Peyer's patch (tissue), 4 donors: ENCODE measurements around the gene OR5B3. TPM values are rescaled to one million over a fixed set of nuclear protein-coding genes. Genes with fewer than 3 reads are reported as not detected.

Experiments used
- DNase-seq, 3 donors: peaks; one replicate each; pipeline ENCODE4 v3.0.0-alpha.2; 2017 to 2019
- H3K27ac ChIP-seq, 4 donors: fragments of 200-600 bp; sonication (generic); one replicate each; pipeline ENCODE4 v1.5.1; 2016 to 2019
- H3K27me3 ChIP-seq, 2 donors: fragments of 200-600 bp; sonication (generic); one replicate each; pipeline ENCODE4 v1.5.1; 2019
- H3K36me3 ChIP-seq, 3 donors: fragments of 200-600 bp; sonication (generic); one replicate each; pipeline ENCODE4 v1.5.1; 2016 to 2019
- H3K4me1 ChIP-seq, 4 donors: fragments of 200-600 bp; sonication (generic); one replicate each; pipeline ENCODE4 v1.5.1; 2016 to 2019
- H3K4me3 ChIP-seq, 4 donors: fragments of 200-600 bp; sonication (generic); 1 replicate in 3 of 4; 2 replicates in 1 of 4; pipeline ENCODE4 v1.5.1; 2016 to 2019; ENCODE audit warnings: mild to moderate bottlenecking in 1 of 4
- H3K9me3 ChIP-seq, 4 donors: fragments of 200-600 bp; sonication (generic); one replicate each; pipeline ENCODE4 v1.5.1; 2016 to 2019; ENCODE audit warnings: mild to moderate bottlenecking in 1 of 4
- CTCF ChIP-seq, 6 experiments: fragments of 450-650 bp in 4 of 6; fragments of 200-600 bp in 2 of 6; sonication (generic) in 1 of 6; IDR thresholded peaks; one replicate each; pipeline ENCODE4 v1.5.1; 2017 to 2019; ENCODE audit warnings: antibody characterized with exemption in 6 of 6, mild to moderate bottlenecking in 3 of 6, moderate library complexity in 1 of 6
- POLR2A ChIP-seq, 2 donors: fragments of 450-650 bp; IDR thresholded peaks; one replicate each; pipeline ENCODE4 v1.5.1; 2017; ENCODE audit warnings: antibody characterized with exemption in 2 of 2, mild to moderate bottlenecking in 2 of 2, moderate library complexity in 2 of 2
- total RNA-seq, 4 donors: library from RNA; depleted of rRNA; stranded (reverse); fragments of >200 nt; gene quantifications; one replicate each; pipeline ENCODE4 v1.1.0, GENCODE V29; 2016

The OR5B3 gene
- not detected for total RNA-seq

DNA sequence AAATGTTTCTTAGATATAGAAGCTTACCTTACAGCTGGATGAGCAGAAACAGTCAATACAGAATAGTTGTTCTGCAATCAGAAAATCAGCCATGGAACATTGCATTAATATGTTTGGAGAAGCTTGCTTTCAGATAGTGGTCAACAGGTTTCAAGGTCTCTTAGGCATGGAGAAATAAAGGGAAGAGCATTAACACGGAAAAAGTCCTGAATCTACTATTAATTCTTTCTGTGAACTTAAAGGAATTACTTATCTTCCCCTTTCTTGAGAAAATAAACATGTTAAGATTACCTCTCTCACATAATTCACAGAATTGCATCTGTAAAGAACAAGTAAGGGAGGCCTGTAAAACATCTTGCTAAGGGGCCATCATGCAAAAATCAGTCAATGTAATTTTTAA is at the start of gene OR5B3:
TSS of gene OR5B3 (minus strand) at position 101 of the 400 bp plus-strand sequence. CDS start 3,465 bp downstream, outside the sequence.
- no peaks in the 10 kb centered on the region for H3K27me3 ChIP-seq
- no peak for DNase-seq
- no peaks in the 10 kb centered on the region for H3K4me1 ChIP-seq
- TF ChIP-seq CTCF (IDR thresholded peaks at IDR 0.05) = no peak
- TF ChIP-seq POLR2A (IDR thresholded peaks at IDR 0.05) = no peak
- H3K27ac ChIP-seq = no peak within 1 kb of the TSS
- no peaks in the 10 kb centered on the region for H3K36me3 ChIP-seq
- H3K9me3 ChIP-seq = no peaks in the 10 kb centered on the region
- H3K4me3 ChIP-seq = no peak within 1 kb of the TSS

DNA sequence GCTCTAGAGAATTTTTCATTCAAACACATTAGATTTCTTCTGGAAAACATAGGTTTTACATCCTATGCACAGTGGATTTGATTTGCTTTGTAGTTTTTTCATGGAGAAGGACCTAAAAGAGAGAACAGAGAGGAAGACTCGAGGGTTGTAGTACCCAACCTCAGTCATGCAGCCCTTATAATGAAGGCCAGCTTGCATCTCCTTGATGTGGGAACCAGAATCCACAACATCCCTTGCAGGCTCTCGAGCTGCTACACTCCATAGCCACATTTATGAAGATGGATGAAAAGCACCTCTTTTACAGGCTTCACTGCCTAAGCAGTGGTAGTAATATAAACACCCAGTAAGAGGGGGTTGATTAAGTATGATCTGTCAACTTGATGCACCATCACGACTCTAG is 44.9 kb upstream of the OR5B3 start:
- Histone ChIP-seq H3K36me3 (no peaks in the 10 kb centered on the region), H3K4me1 (no peaks in the 10 kb centered on the region), H3K4me3 (no peak overlapping the region), H3K9me3 (no peaks in the 10 kb centered on the region), H3K27ac (no peak overlapping the region), H3K27me3 (no peaks in the 10 kb centered on the region)
- DNase-seq = no peak
- no peak for TF ChIP-seq CTCF (IDR thresholded peaks at IDR 0.05)
- TF ChIP-seq POLR2A (IDR thresholded peaks at IDR 0.05) = no peak

- TF ChIP-seq CTCF (IDR thresholded peaks at IDR 0.05) (no peak), POLR2A (IDR thresholded peaks at IDR 0.05) (no peak)
- DNase-seq = no peak
- Histone ChIP-seq H3K27ac (no peak overlapping the region), H3K9me3 (no peaks in the 10 kb centered on the region), H3K27me3 (no peaks in the 10 kb centered on the region), H3K36me3 (no peaks in the 10 kb centered on the region), H3K4me1 (no peaks in the 10 kb centered on the region), H3K4me3 (no peak overlapping the region)
Measured at GRCh38 chr11:58446294-58446693, 39.6 kb upstream of the OR5B3 start.

GRCh38 chr11:58444300-58444699 is 37.6 kb upstream of the OR5B3 start:
- no peaks in the 10 kb centered on the region for H3K4me1 ChIP-seq
- H3K27me3 ChIP-seq = no peaks in the 10 kb centered on the region
- DNase-seq = no peak
- TF ChIP-seq POLR2A (IDR thresholded peaks at IDR 0.05) (no peak), CTCF (IDR thresholded peaks at IDR 0.05) (no peak)
- no peak overlapping the region for H3K27ac ChIP-seq
- H3K4me3 ChIP-seq = no peak overlapping the region
- H3K36me3 ChIP-seq = no peaks in the 10 kb centered on the region
- no peaks in the 10 kb centered on the region for H3K9me3 ChIP-seq

GRCh38 chr11:58442136-58442535 is 35.5 kb upstream of the OR5B3 start, which contains the start of gene OR5B12:
Gene OR5B12, minus strand, starts transcription at chr11:58442236. Its CDS starts 2,085 bp downstream, at chr11:58440151.
- Histone ChIP-seq H3K4me3 (no peak within 1 kb of the TSS), H3K36me3 (no peaks in the 10 kb centered on the region), H3K27ac (no peak within 1 kb of the TSS), H3K4me1 (no peaks in the 10 kb centered on the region), H3K27me3 (no peaks in the 10 kb centered on the region), H3K9me3 (no peaks in the 10 kb centered on the region)
- TF ChIP-seq POLR2A (IDR thresholded peaks at IDR 0.05) (no peak), CTCF (IDR thresholded peaks at IDR 0.05) (no peak)
- DNase-seq = no peak

GRCh38 chr11:58438486-58438885 is 31.8 kb upstream of the OR5B3 start:
- no peak overlapping the region for H3K27ac ChIP-seq
- no peaks in the 10 kb centered on the region for H3K4me1 ChIP-seq
- no peak overlapping the region for H3K4me3 ChIP-seq
- no peaks in the 10 kb centered on the region for H3K36me3 ChIP-seq
- H3K27me3 ChIP-seq = no peaks in the 10 kb centered on the region
- H3K9me3 ChIP-seq = no peaks in the 10 kb centered on the region
- TF ChIP-seq CTCF (IDR thresholded peaks at IDR 0.05) = no peak
- TF ChIP-seq POLR2A (IDR thresholded peaks at IDR 0.05) = no peak
- DNase-seq = no peak
